Esophagus (tissue), 2 donors: Measurements from ENCODE around the gene MBNL2. TPM values are rescaled to one million over a fixed set of nuclear protein-coding genes. Genes with fewer than 3 reads are reported as not detected.

ENCODE experiments used
- H3K27ac ChIP-seq, 2 donors: one replicate each; pipeline ENCODE4 v1.5.1; 2013; ENCODE audit warnings: low read depth in 2 of 2, mild to moderate bottlenecking in 2 of 2, inconsistent platforms in 1 of 2, low read length in 1 of 2, moderate library complexity in 1 of 2
- H3K27me3 ChIP-seq, 2 donors: one replicate each; pipeline ENCODE4 v1.6.1; 2013; ENCODE audit warnings: low read length in 2 of 2, control low read depth in 1 of 2, mild to moderate bottlenecking in 1 of 2; ENCODE audit not compliant: insufficient read depth in 2 of 2, control insufficient read depth in 1 of 2
- H3K36me3 ChIP-seq, 2 donors: one replicate each; pipeline ENCODE4 v1.6.1; 2013; ENCODE audit warnings: low read length in 1 of 2; ENCODE audit not compliant: control insufficient read depth in 2 of 2, insufficient read depth in 2 of 2
- H3K4me1 ChIP-seq, 2 donors: one replicate each; pipeline ENCODE4 v1.6.1; 2013; ENCODE audit warnings: low read length in 1 of 2; ENCODE audit not compliant: control insufficient read depth in 2 of 2, insufficient read depth in 2 of 2
- H3K4me3 ChIP-seq, 2 donors: one replicate each; pipeline ENCODE4 v1.5.1; 2013; ENCODE audit warnings: low read length in 2 of 2, mild to moderate bottlenecking in 2 of 2, low read depth in 1 of 2, moderate library complexity in 1 of 2
- H3K9me3 ChIP-seq, 2 donors: one replicate each; pipeline ENCODE4 v1.6.1; 2013; ENCODE audit warnings: mild to moderate bottlenecking in 2 of 2, low read depth in 1 of 2, low read length in 1 of 2, moderate library complexity in 1 of 2; ENCODE audit not compliant: control insufficient read depth in 2 of 2, insufficient read depth in 1 of 2
- WGBS, 2 donors: extraction: QIAGEN DNeasy Blood & Tissue Kit; methylation state at CpG; one replicate each; pipeline ENCODE4 v1.1.7; 2013; 5-methylcytosine and 5-hydroxymethylcytosine counted together
- polyA plus RNA-seq, 2 donors: library from polyadenylated mRNA; stranded (reverse); fragments of 200-250 nt; gene quantifications; one replicate each; pipeline ENCODE4 v1.2.3, GENCODE V29; 2013
- donor health status: healthy with polysubstance abuse.
- donor health status: Bipolar disorder and iron deficiency.

Gene MBNL2
- polyA plus RNA-seq, 2 donors: 4.9 to 10.3 TPM

DNA sequence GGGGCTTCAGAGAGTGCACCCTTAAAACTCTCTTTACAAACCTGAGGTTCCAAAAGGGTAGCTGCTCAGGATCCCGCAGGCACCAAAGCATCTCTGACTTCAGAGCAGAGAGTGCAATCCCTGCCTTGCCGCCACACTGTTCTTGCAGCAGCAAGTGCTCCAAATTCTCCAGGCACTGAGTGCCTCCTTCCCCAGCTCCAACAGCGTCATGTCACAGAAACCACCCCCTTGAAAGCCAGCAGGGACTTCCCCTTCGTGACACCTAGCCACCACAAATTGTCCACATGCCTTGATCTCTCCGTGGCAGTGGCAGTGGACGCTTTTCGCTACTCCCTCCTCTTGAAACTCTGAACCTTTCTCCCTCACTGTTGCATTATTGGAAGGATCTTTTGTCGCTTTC lies 39.9 kb downstream of the MBNL2 start:
- Histone ChIP-seq H3K4me3 (no peak overlapping the region), H3K27ac (no peak overlapping the region), H3K27me3 (no peaks in the 10 kb centered on the region), H3K9me3 (no peaks in the 10 kb centered on the region), H3K36me3 (no peaks in the 10 kb centered on the region), H3K4me1 (peaks cover 8 to 20% of the 10 kb centered on the region in 2 donors)
- WGBS, 2 donors: 73 to 75% methylated on average over 8 of the region's 8 CpGs

DNA sequence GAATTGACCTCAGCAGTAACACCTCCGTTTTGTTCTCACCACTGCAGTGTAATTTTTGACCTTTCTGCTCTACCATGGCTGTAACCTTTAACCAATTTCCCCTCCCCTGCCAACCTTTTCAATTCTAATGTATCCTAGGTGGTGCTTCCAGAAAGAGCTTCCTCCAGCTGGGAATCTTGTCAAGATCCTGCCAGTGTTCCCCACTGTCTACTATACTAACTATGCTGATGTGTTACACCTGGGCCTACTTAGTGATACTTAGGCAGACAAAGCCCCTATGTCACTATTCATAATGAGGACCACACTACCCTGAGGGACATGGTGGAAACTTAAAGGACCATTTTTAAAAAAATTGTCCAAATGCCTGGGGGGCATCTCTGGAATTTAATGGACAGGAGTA lies 41.0 kb downstream of the MBNL2 start:
- Histone ChIP-seq H3K4me3 (no peak overlapping the region), H3K27ac (no peak overlapping the region), H3K27me3 (no peaks in the 10 kb centered on the region), H3K36me3 (no peaks in the 10 kb centered on the region), H3K4me1 (peaks cover 3 to 14% of the 10 kb centered on the region in 2 donors), H3K9me3 (no peaks in the 10 kb centered on the region)
- 88 to 96% methylated on average over 1 of the region's 1 CpG for WGBS, 2 donors

DNA sequence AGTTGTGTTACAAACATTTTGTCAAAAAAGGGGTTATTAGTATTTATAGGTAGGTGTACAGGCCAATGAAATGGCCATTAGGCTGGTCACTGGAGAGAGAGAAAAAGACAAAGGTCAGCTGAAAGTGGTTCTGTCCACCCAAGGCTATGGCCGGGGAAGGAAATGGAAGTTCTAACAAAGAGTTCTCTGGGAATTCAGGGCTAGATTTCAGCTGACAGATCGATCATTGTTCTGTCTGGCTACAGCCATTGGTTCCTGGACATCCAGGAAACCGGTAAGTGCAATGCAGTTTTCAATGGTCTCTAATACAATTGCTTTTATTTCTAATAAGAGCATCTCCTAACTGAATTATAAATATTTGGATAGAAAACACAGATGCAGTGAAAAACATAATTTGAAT lies 42.5 kb downstream of the MBNL2 start:
- Histone ChIP-seq H3K4me1 (peaks cover 3 to 14% of the 10 kb centered on the region in 2 donors), H3K27ac (peak overlapping the region in 1 of 2 donors; percentile 6), H3K27me3 (no peaks in the 10 kb centered on the region), H3K4me3 (no peak overlapping the region), H3K9me3 (no peaks in the 10 kb centered on the region), H3K36me3 (no peaks in the 10 kb centered on the region)
- whole genome bisulfite sequencing, 2 donors: 77 to 81% methylated on average over 3 of the region's 3 CpGs

- peaks cover 6 to 8% of the 10 kb centered on the region in 2 donors for H3K4me1 ChIP-seq
- H3K4me3 ChIP-seq: no peak overlapping the region
- WGBS, 2 donors: 73 to 79% methylated on average over 8 of the region's 8 CpGs
- no peak overlapping the region for H3K27ac ChIP-seq
- H3K9me3 ChIP-seq: no peaks in the 10 kb centered on the region
- H3K36me3 ChIP-seq: no peaks in the 10 kb centered on the region
- H3K27me3 ChIP-seq: no peaks in the 10 kb centered on the region
These were observed 44.2 kb downstream of the MBNL2 start for GRCh38 chr13:97266332-97266731.

GRCh38 chr13:97266772-97267417 lies 44.8 kb downstream of the MBNL2 start:
- no peaks in the 10 kb centered on the region for H3K36me3 ChIP-seq
- no peak overlapping the region for H3K27ac ChIP-seq
- H3K27me3 ChIP-seq: no peaks in the 10 kb centered on the region
- no peak overlapping the region for H3K4me3 ChIP-seq
- H3K9me3 ChIP-seq: no peaks in the 10 kb centered on the region
- 59 to 68% methylated on average over 8 of the region's 8 CpGs for WGBS, 2 donors
- peaks cover 2 to 7% of the 10 kb centered on the region in 2 donors for H3K4me1 ChIP-seq

DNA sequence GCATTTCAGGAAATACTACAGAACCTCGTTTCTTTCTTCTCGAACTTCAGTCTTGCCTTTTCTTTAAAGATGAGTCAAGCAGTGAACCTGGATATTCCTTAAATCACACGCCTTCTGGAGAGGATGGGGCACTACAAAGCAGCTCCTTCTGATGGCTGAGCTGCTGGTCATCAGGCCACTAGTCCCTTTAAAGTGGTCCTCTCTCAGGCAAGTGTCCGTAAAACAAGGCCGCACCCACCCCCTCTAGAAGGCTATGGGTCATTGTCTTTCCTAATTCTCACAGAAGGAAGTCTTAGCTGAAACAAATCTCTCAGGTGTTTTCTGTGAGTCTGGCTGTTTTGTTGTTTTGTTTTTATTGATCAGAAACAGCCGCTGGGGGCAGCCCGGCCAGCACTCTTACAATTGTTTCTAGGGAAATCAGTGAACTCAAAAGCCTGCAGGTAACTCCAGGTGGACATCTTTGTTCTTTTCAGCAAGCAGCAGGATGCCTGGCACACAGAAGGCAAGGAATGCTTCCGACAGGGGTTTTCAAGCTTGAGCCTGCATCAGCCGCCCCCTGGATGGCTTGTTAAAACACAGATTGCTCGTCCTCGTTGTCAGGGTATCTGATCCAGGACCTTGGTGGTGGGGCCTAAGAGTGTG lies 45.4 kb downstream of the MBNL2 start:
- no peaks in the 10 kb centered on the region for H3K9me3 ChIP-seq
- peaks cover 2 to 5% of the 10 kb centered on the region in 2 donors for H3K4me1 ChIP-seq
- H3K36me3 ChIP-seq: no peaks in the 10 kb centered on the region
- H3K27ac ChIP-seq: peak overlapping the region in 1 of 2 donors; percentile 14
- H3K4me3 ChIP-seq: no peak overlapping the region
- WGBS, 2 donors: 52 to 57% methylated on average over 11 of the region's 11 CpGs
- H3K27me3 ChIP-seq: no peaks in the 10 kb centered on the region

GRCh38 chr13:97268772-97269171 lies 46.6 kb downstream of the MBNL2 start:
- Histone ChIP-seq H3K27me3 (no peaks in the 10 kb centered on the region), H3K4me1 (peaks cover 2 to 5% of the 10 kb centered on the region in 2 donors), H3K4me3 (no peak overlapping the region), H3K36me3 (no peaks in the 10 kb centered on the region), H3K27ac (peak overlapping the region in 1 of 2 donors; percentile 15), H3K9me3 (no peaks in the 10 kb centered on the region)
- WGBS, 2 donors: 23 to 43% methylated on average over 6 of the region's 6 CpGs

GRCh38 chr13:97269603-97270002 lies 47.5 kb downstream of the MBNL2 start:
- H3K4me1 ChIP-seq: peaks cover 5% of the 10 kb centered on the region in 2 donors
- H3K27ac ChIP-seq: no peak overlapping the region
- no peaks in the 10 kb centered on the region for H3K9me3 ChIP-seq
- WGBS, 2 donors: 89 to 98% methylated on average over 3 of the region's 3 CpGs
- H3K4me3 ChIP-seq: no peak overlapping the region
- H3K27me3 ChIP-seq: no peaks in the 10 kb centered on the region
- no peaks in the 10 kb centered on the region for H3K36me3 ChIP-seq

GRCh38 chr13:97272526-97272925 lies 50.4 kb downstream of the MBNL2 start:
- H3K27me3 ChIP-seq: no peaks in the 10 kb centered on the region
- H3K4me1 ChIP-seq: peaks cover 5% of the 10 kb centered on the region in 2 donors
- 59 to 74% methylated on average over 1 of the region's 1 CpG for WGBS, 2 donors
- no peaks in the 10 kb centered on the region for H3K36me3 ChIP-seq
- no peaks in the 10 kb centered on the region for H3K9me3 ChIP-seq
- H3K27ac ChIP-seq: no peak overlapping the region
- no peak overlapping the region for H3K4me3 ChIP-seq

GRCh38 chr13:97273341-97273831 lies 51.3 kb downstream of the MBNL2 start:
- no peaks in the 10 kb centered on the region for H3K27me3 ChIP-seq
- H3K4me3 ChIP-seq: no peak overlapping the region
- peaks cover under 1 to 5% of the 10 kb centered on the region in 2 donors for H3K4me1 ChIP-seq
- no peaks in the 10 kb centered on the region for H3K36me3 ChIP-seq
- 42 to 61% methylated on average over 5 of the region's 5 CpGs for WGBS, 2 donors
- no peaks in the 10 kb centered on the region for H3K9me3 ChIP-seq
- peak overlapping the region; percentile 63 to 70 for H3K27ac ChIP-seq
